Body of pancreas (tissue), 4 donors: ENCODE measurements around the gene PPP6R2. TPM values are rescaled to one million over a fixed set of nuclear protein-coding genes. Genes with fewer than 3 reads are reported as not detected.

Experiments used
- ATAC-seq: fragments of 150-250 bp; one replicate; pipeline ENCODE4 v1.9.1; 2016
- DNase-seq, 4 donors: peaks; one replicate each; pipeline ENCODE4 v3.0.0-alpha.2; 2019
- H3K27ac ChIP-seq, 4 donors: fragments of 200-600 bp; sonication (generic); 1 replicate in 3 of 4; 2 replicates in 1 of 4; pipeline versions ENCODE4 v1.5.1 to v1.6.1; 2016 to 2019; ENCODE audit warnings: mild to moderate bottlenecking in 1 of 4, mixed read lengths in 1 of 4, moderate library complexity in 1 of 4
- H3K27me3 ChIP-seq, 2 donors: fragments of 200-600 bp; sonication (generic); one replicate each; pipeline ENCODE4 v1.6.0; 2016; ENCODE audit warnings: mild to moderate bottlenecking in 1 of 2
- H3K36me3 ChIP-seq, 2 donors: fragments of 200-600 bp; sonication (generic); replicated peaks in 1 of 2; 2 replicates each; pipeline ENCODE4 v1.5.1; 2016; ENCODE audit warnings: low read depth in 2 of 2; ENCODE audit not compliant: insufficient read depth in 1 of 2
- H3K4me1 ChIP-seq: fragments of 200-600 bp; sonication (generic); one replicate; pipeline ENCODE4 v1.6.0; 2016
- H3K4me3 ChIP-seq, 2 donors: fragments of 200-600 bp; sonication (generic); 1 replicate in 1 of 2; 2 replicates in 1 of 2; pipeline ENCODE4 v1.5.1; 2016 to 2019
- H3K9me3 ChIP-seq, 3 donors: fragments of 200-600 bp; sonication (generic); 1 replicate in 2 of 3; 2 replicates in 1 of 3; pipeline ENCODE4 v1.5.1; 2016
- CTCF ChIP-seq, 7 experiments: fragments of 450-650 bp in 4 of 7; fragments of 200-600 bp in 3 of 7; sonication (generic) in 3 of 7; IDR thresholded peaks; one replicate each; pipeline ENCODE4 v1.5.1; 2016 to 2019; ENCODE audit warnings: antibody characterized with exemption in 7 of 7
- POLR2A ChIP-seq, 3 donors: fragments of 450-650 bp; IDR thresholded peaks; one replicate each; pipeline ENCODE4 v1.6.1; 2016; ENCODE audit warnings: antibody characterized with exemption in 3 of 3, mild to moderate bottlenecking in 2 of 3
- WGBS, 2 donors: methylation state at CpG; one replicate each; pipeline ENCODE4 v1.1.5; 2017; 5-methylcytosine and 5-hydroxymethylcytosine counted together
- intact Hi-C: fragments of 100-400 bp; cut with DNase I; formaldehyde crosslinking; loops from one replicate; pipeline ENCODE4 v1.15.1; 2023
- total RNA-seq, 2 donors: library from RNA; depleted of rRNA; stranded (reverse); fragments of >200 nt; gene quantifications; one replicate each; pipeline ENCODE4 v1.1.0, GENCODE V29; 2016

Gene PPP6R2
- total RNA-seq, 2 donors from 2014 or later = 48.8 to 53.4 TPM

- Histone ChIP-seq H3K4me3 (peak overlapping the region; percentile 22 to 39), H3K27me3 (no peaks in the 10 kb centered on the region), H3K9me3 (no peaks in the 10 kb centered on the region), H3K4me1 (peaks cover 56% of the 10 kb centered on the region), H3K36me3 (no peaks in the 10 kb centered on the region), H3K27ac (peak overlapping the region; percentile 80 to 91 (median 83))
- TF ChIP-seq CTCF (IDR thresholded peaks at IDR 0.05) (no peak), POLR2A (IDR thresholded peaks at IDR 0.05) (no peak)
- intact Hi-C loops = no loop called here
- 44 to 45% methylated on average over 7 to 24 of the region's 35 CpGs for WGBS, 2 donors
- ATAC-seq (no peak), DNase-seq (peak in 2 of 4 donors; percentile 60 to 65)
Observed at GRCh38 chr22:50482107-50483074, 139.3 kb downstream of the PPP6R2 start.

- Histone ChIP-seq H3K27ac (peak overlapping the region; percentile 80 to 91 (median 83)), H3K4me1 (peaks cover 56% of the 10 kb centered on the region), H3K4me3 (no peak overlapping the region), H3K27me3 (no peaks in the 10 kb centered on the region), H3K36me3 (no peaks in the 10 kb centered on the region), H3K9me3 (no peaks in the 10 kb centered on the region)
- WGBS, 2 donors = 38 to 50% methylated on average over 2 to 10 of the region's 10 CpGs
- TF ChIP-seq POLR2A (IDR thresholded peaks at IDR 0.05) (no peak), CTCF (IDR thresholded peaks at IDR 0.05) (no peak)
- ATAC-seq (no peak), DNase-seq (peak in 1 of 4 donors; percentile 37)
- intact Hi-C loops = no loop called here
Observed at GRCh38 chr22:50483106-50483505, 140.0 kb downstream of the PPP6R2 start.

GRCh38 chr22:50483556-50483955, 140.4 kb downstream of the PPP6R2 start:
- Histone ChIP-seq H3K9me3 (no peaks in the 10 kb centered on the region), H3K27me3 (no peaks in the 10 kb centered on the region), H3K4me3 (no peak overlapping the region), H3K4me1 (peaks cover 56% of the 10 kb centered on the region), H3K27ac (peak overlapping the region; percentile 80 to 91 (median 83)), H3K36me3 (no peaks in the 10 kb centered on the region)
- TF ChIP-seq POLR2A (IDR thresholded peaks at IDR 0.05) = no peak
- intact Hi-C loops = no loop called here
- DNase-seq = no peak
- no peak for ATAC-seq
- WGBS, 2 donors = 39 to 77% methylated on average over 3 to 7 of the region's 8 CpGs

- ATAC-seq = peak; percentile 64
- Histone ChIP-seq H3K36me3 (no peaks in the 10 kb centered on the region), H3K4me3 (no peak overlapping the region), H3K27ac (peak overlapping the region; percentile 80 to 91 (median 83)), H3K9me3 (no peaks in the 10 kb centered on the region), H3K27me3 (no peaks in the 10 kb centered on the region), H3K4me1 (peaks cover 56% of the 10 kb centered on the region)
- peak; percentile 79 to 95 (median 92) for DNase-seq
- WGBS, 2 donors = 23 to 40% methylated on average over 8 to 31 of the region's 31 CpGs
- TF ChIP-seq CTCF (IDR thresholded peaks at IDR 0.05) = peak in 4 of 7 experiments; percentile 9 to 22 (median 20)
- TF ChIP-seq POLR2A (IDR thresholded peaks at IDR 0.05) = peak in 2 of 3 donors; percentile 50 to 52
- intact Hi-C loops = no loop called here
Observed at GRCh38 chr22:50483977-50484853, 141.1 kb downstream of the PPP6R2 start.
